Renal cortex interstitium (tissue), 11 donors: ENCODE measurements around the gene PLPP1. TPM values are rescaled to one million over a fixed set of nuclear protein-coding genes. Genes with fewer than 3 reads are reported as not detected.

Experiments used
- DNase-seq, 11 donors: peaks; one replicate each; pipeline ENCODE4 v3.0.0-alpha.2; 2013; ENCODE audit warnings: low read depth in 9 of 11, low spot score in 4 of 11; ENCODE audit errors: extremely low read depth in 1 of 11
- polyA plus RNA-seq, 3 donors: library from polyadenylated mRNA; unstranded; fragments of 120-200 nt; gene quantifications; one replicate each; pipeline ENCODE4 v1.2.1, GENCODE V29; 2013; ENCODE audit not compliant: insufficient read length in 3 of 3

The PLPP1 gene
- polyA plus RNA-seq, 3 donors = 79.3 to 96.4 (median 83.1) TPM

DNA sequence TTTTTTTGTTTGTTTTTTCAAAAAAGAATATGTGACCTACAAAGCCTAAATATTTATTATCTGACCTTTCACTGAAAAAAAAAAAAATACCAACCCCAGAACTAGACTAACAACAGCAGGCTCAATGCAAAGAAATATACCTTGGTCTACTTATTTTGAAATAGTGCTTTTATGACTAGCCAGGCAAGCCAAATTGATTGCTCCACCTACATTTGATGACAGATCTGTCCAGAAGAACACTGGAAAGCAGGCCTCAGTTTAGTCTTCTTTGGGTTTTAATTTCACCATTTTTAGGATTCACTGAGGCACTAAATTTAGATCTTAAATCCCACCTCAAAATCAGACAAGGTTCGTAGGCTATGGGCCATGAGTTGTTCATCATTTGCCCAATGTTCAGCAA, 97.3 kb downstream of the PLPP1 start:
- no peak for DNase-seq

DNA sequence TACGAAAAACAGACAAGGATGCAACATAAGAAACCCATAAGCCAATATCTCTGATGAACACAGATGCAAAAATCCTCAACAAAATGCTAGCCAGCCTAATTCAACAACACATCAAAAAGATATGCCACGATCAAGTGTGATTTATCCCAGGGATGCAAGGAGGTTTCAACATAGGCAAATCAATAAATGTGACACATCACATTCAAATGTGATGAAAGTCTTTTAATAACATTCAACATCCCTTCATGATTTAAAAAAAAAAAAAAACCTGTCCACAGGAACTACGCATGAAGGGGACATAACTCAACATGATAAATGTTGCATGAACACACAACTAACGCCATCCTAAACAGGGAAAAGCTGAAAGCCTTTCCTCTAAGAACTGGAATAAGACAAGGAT, 102.2 kb downstream of the PLPP1 start:
- DNase-seq = no peak

DNA sequence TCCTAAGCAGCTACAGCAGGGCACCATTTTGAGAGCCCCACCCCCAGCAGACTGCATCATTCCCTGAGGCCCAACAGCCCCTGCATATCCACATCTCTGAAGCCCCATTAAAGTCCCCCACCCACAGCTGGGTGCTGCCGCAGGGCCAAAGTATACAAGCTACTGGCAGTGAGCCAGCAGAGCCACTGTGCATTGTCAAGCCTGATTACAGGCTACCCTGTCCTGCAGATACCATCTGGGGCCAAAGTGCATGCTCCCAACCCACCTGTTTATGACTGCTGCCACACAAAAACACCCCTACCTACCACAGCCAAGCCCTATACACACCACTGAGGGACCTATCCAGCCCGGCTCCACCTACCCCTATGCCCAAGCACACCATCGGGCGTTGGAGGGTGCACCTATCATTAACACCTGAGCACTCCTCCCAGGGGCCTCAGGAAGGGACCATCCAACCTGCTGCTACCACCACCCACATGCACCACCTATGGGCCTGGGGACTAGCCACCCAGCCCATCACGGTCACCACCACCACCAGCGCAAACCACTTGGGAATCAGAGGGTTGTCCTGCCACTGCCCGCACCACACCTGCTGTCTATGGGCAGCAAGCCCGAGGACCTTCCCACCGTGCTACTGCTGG, 105.0 kb downstream of the PLPP1 start:
- no peak for DNase-seq

DNA sequence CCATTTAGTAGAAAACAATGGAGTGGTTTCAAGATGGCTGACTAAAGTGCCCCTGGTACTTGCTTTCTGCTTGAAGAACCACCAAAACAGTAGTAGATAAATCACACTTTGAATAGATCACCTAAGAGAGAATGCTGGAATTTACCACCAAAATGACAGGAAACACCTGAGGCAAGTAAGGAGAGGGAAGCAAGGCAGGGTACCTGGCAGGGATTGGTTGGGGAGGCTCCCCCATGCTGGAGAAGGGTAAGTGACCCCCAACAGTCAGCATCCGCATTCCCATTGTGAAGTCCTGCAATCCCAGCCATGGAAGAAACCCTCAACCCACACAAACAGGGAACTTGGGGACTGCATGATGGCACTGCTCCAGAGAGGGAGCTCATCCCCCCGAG, 105.5 kb downstream of the PLPP1 start:
- DNase-seq = no peak

DNA sequence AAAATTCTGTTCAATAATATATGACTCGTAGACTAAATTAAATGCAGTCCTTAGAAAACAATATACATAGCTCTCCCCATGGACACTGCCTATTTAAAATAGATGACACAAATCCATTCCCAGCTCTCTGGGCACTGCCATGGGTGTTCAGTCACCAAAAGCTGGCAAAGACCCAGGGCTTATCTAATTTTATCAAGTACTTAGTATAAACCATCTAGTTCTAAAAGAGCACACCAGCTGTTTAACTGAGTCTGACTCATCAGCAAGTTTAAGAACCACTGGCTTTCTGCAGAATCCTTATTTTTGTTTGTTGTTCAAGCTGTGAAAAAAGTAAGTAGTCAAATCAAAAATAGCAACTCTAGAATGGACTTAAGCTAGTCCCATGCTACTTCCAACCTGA, 107.6 kb downstream of the PLPP1 start:
- no peak for DNase-seq

DNA sequence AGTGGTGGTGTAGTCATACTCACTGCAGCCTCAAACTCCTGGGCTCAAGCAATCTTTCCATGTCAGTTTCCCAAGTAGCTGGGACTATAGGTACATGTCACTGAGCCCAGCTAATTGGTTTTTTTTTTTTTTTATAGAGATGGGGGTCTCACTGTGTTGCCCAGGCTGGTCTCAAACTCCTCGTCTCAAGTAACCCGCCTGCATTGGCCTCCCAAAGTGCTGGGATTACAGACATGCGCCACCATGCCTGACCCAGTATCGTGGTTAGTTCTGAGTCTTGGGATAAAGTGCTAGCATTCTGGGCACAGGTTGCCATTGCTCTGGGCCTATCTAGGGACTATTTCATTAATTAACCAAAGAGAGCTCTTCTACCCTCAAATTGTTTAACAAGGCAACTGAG, 108.3 kb downstream of the PLPP1 start:
- DNase-seq = no peak

DNA sequence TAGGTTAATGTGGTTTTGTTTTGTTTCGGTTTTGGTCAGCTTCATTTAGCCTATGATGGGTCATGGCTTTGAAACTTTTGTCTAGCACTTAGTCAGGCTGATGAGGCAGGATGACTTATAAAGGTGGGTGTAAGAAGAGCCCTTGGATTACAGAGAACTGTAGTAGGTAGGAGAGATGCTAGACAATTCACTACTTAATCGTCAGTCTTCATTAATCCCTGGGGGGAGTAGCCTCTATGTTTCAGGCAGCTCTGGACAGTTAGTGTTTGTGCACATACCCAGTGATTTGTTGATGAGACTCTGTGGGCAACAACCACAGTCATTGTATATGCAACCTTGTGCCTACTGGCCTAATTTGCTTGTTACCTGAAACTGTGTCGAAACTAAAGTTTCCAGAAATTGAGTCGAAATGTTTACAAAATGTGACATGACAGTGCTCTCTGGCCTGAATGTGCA, 113.7 kb downstream of the PLPP1 start:
- DNase-seq = no peak

DNA sequence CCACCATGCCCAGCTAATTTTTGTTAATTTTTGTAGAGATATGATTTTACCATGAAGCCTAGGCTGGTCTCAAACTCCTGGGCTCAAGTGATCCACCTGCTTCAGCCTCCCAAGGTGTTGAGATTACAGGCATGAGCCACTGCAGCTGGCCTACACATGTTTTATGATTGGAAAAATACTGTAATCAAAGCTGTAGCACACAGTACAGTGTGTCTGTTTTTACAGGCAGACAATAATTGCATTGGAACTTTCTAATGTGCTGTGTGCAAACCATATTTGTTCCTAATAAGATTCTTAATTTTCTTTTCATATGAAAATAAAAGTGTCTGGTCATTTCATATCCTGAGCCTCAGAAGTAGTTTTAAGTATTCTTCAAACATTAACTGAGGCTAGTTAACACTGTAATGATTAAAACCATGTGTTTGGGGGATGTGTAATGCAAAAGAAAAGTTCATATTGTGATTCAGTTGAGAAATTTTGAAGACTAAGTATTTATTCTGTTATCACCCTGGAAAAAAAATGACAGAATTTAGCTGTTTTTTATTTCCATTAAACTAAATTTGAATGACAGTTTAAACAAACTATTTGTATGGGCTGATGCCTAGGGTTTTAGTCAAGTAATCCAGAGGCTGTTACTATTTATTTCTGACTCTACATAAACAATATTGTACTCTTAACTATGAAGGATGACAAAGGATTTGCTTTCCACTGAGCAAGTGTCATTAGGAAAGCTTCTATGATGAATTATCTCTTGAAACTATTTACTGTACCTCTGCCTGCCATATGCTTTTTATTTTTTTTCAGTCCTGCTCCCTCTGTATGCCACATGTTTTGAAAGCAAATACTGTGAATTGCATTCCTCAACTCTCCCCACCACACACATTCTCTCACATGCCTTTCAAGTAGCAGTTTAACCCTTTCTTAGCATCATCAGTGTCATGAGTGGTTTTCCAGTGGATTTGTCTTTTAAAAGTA, 115.5 kb downstream of the PLPP1 start:
- peak in 5 of 11 donors; percentile 17 to 54 (median 39) for DNase-seq

DNA sequence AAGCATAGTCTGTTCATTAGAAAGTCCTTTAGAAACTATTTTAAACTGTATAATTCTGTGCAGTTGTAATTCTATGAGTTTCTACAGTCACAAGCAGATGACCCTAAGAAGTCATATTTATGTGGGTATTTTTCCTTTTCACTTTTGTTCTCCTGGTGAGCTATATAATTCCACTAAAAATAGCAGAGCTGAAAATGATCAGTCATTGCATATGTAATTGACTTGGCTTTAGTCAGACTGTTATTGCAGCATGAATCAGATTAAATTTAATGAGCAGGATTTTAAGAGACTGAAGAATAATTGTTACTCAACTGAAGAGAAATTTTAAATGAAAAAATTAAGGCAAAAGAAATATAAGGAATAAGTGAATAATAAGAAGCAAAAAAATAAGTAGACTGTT, 118.5 kb downstream of the PLPP1 start:
- no peak for DNase-seq

DNA sequence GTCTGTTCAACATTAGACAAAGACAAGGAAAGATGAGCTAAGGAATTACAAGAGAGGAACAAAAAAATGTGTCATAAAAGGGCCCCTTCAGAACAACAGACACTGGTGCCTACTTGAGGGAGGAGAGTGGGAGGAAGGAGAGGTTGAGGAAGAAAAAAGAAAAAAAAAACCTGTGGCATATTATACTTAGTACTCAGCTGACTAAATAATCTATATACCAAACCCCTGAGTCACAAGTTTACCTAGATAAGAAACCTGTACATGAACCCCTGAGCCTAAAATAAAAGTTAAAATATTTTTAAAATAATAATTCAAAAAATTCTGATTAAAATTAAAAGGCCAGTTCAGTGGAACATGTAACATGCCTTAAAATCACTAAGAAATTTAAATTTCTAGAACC, 119.7 kb downstream of the PLPP1 start:
- DNase-seq = no peak

DNA sequence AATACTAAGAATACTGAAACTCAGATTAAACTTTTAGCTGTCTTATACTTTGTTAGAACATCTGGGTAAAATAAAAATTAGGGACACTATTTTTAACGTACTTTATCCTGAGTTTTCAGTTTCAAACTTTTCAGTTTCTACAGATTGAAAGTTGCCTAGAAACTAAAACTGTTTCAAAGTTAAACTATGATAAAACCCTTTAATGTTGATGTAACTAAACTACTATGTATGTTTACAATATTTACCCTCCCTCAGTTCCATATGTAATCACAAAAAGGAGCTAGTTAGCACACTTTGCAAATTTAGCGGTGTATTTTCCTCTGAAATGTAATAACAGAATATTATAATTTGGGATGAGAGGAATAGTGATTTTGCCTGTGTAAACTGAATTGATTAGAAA, 121.1 kb downstream of the PLPP1 start:
- no peak for DNase-seq

DNA sequence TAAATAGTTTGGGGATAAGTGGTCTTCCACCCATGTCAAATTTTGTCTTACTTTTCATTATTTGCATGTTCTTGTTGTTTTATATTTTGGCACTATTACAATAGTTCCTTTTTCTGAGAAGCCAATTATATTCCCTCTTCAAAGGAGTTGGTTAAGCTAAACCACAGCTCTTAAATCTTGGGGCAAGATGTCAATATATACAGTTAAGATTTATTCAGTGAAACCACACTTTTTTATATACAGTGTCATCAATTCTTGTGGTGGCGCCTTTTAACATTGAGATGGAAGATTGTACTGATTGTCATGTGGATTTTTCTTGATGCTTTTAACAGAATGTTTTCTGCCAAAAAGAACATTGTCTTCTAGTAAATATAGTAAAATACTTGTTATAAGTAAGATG, 122.9 kb downstream of the PLPP1 start:
- no peak for DNase-seq

DNA sequence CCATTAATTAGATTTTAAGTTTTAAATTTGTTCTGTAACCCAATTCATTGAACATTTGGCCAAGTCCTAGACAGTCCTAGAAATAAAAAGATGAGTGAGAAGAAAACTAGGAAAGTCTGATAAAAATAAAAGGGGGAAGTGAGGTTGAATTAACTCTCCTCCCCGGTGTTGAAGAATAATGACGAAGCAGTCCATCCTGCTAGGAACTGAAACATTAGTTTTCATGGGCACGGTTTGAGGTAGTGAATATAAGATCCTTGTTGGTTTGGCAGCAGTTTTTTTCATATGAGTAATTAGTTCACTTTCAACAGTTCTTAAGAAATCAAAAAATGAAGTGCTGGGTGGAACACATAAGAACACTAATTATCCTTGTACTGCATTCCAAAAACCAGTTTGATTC, 123.9 kb downstream of the PLPP1 start:
- DNase-seq = no peak

DNA sequence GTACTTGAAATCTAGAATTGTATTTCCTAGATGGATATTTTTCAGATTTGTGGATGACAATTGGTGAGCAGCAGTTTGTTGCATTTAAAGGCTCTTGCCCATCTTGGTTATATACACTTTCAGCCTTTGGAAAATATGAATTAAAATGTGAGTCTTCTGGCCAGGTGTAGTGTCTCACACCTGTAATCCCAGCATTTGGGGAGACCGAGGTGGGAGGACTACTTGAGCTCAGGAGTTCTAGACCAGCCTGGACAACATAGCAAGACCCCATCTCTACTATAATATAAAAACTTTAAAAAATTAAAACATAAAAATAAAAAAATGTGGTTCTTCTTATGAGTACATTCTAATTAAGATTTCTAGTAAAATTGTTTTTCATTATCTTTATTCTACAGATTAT, 125.0 kb downstream of the PLPP1 start:
- no peak for DNase-seq

DNA sequence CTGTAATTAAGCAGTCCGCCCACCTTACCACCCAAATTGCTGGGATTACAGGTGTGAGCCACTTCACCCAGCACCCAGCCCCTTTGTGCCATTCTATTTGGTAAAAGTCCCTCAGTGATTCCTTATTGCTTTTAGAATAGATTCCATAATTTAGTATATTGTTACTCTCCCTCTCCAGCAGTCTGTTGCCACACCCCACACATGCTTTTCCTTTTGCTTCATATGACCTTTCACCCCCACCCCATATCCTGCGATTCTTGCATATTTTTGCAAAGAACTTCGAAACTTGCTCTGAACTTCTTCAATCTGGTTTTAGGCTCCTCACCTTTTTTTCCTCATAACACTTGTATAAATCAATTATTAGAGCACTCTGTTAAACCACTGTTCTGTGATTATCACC, 126.8 kb downstream of the PLPP1 start:
- no peak for DNase-seq

DNA sequence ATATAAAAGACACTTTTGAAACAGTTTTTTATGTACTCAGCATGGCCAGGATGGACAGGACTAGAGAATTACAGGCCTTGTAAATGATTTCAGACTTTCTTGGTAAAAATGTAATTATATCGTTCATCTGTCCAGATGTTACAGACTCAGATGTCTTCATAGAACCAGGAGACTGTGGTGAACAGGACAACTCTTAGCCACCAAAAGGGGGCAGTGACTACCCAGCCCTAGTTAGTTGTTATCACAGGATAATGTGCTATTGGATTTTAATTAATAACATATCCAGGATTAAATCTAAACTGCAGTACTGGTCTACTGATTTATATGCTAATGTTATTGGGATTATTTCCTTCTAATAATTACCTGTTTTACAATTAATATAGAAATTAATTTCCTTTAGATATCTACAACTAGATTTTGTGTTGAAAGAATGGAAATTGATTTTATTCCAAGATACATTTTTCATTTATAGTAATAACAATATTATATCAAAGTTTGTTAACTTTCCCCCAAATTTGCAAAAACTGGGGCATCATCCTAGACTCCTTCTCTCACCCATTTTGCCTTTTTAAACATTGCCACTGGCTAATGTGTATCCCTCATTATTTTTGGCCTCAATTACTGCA, 127.6 kb downstream of the PLPP1 start:
- peak in 4 of 11 donors; percentile 19 to 27 (median 24) for DNase-seq

DNA sequence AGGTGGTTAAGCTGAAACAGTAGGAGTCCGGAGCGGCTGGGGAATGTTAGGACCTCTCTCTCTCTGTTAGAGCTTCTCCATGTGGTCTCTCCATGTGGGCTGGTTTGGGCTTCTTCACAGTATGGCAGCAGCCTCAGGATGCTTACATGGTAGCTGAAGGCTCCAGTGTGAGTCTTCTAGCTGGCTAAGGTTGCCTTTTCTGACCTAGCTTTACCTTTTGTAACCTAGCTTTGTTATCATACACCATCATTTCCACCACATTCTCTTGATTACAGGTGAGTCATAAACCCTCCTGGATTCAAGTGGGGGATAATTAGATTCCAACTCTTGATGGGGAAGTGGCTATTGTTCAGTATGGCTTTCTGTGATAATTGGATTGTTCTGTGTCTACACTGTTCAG, 128.5 kb downstream of the PLPP1 start:
- no peak for DNase-seq

DNA sequence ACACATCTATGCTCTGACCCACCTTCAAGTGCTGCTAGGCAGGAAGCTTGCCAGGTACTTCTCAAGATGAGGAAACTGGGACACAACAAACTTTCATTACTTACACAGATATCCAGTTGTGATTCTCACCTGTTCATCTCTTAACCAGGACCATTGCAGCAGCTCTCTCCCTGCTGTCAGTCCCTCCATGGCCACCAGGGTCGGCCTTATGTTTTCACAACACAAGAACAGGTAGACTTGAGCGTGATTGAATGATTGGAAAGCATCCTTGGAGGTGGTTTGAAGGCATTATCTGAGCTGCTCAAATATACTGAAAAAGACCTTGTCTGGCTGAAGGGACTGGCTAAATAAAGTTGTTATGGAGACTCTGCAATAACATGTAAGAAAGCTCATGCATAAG, 132.6 kb downstream of the PLPP1 start:
- no peak for DNase-seq

DNA sequence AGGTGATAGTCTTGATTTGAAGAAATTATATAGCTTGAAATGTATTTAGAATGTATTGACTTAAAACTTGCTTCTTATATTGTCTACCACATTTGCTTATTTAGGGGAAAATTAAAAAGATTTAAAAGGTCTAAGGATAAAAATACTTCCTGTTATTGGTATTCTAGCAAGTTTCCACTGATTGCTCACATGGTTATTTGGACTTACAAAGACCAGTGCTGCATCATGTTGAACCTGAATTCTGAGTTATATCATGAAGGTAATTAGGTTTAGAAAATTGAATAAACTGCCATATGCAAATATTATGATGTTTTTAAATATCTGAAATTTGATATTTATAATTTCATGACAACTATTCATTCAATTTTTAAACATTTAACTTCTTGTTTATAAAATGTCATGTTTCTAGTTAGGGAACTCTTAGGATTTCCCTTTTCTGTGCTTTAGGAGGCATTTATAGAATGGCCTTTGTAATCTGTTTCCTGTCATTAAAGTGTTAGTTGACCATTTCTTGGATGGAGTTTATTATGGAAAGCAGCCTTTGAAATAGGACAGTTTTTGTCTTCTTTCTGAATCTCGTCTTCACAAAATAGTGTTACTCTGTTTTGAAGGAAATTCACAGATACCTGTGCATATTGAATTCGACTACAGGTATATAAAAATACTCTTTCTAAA, 141.1 kb downstream of the PLPP1 start:
- no peak for DNase-seq

DNA sequence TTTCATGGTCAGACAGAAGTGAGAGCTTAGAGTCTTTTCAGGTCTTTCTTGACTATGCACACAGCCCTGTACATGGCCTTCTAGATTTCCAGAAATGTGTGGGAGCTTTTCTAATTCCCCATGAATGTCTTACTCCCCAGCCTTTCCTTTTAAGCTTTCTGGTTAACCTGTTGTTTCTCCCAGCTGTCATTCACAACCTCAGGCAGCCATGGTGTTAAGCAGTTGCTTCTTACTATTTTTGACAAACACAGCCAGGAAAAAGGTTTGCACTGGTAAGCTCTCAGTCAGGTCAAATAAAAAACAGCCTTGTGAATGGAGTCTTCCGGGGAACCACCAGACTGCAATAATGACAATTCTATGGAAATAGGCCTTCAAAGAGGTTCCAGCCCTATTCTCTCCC, 142.1 kb downstream of the PLPP1 start:
- no peak for DNase-seq
